Suppressor macrophage treated with lipopolysaccharide for 1 hour (primary cell): ENCODE data around the gene PLCB1.

Experiments used
- DNase-seq, 3 donors: peaks; one replicate each; pipeline ENCODE4 v3.0.0-alpha.2; 2020 to 2022

The PLCB1 gene

DNA sequence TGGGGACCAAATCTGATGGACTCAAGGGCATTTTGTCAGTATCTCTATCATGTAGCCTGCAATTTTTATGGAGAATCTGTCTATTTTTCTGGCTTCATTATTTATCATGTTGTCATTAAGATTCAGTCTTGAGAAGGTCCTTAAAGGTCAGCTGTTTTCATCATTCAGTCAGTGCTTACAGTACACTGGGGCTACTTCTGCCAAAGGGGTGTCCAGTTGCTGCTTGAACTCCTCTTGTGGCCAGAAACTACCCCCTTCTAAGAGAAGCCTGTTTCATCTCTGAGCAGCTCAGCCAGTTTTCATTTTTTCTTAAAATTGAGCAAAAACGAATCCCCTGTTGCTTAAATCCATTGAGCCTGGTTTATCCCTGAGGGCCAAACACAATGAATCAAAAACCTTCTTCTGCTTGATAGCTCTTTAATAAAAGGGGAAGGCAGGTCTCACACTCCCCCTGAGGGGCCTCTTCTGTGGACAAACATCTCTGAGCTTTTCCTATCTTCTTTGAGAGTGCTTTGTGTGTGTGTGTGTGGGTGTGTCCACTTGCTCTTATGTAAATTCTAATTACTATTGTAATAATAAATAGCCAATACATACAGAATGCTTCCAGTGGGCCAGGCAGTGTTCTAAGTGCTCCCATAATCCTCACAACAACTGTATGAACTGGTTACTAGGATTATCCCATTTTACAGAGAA lies 172.2 kb downstream of the PLCB1 start:
- no peak for DNase-seq

DNA sequence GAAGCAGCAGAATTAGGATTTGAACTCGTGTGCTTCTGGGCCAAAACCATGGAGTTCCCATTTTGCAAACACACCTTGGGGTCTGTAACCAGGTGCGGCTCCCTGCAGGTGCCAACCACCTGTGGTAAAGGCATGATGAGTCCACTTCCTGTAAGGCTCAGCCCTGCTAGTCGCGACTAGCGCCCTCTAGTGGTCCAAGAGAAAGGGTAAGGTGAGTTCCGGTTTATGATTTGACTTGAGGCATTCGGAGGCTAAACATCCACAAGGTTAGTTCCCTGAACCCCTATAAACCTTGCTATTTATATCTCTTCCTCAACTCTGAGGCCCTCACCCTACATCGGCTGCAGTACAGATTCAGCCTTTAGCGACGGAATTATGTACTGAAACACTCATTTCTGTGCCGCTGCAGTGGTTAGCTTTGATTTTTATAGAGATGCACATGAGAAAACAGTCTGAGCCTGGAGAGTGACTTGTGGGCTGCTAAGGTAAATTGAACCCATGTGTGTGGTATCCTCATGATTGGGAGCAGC lies 173.4 kb downstream of the PLCB1 start:
- peak; percentile 64 to 79 (median 76) for DNase-seq

DNA sequence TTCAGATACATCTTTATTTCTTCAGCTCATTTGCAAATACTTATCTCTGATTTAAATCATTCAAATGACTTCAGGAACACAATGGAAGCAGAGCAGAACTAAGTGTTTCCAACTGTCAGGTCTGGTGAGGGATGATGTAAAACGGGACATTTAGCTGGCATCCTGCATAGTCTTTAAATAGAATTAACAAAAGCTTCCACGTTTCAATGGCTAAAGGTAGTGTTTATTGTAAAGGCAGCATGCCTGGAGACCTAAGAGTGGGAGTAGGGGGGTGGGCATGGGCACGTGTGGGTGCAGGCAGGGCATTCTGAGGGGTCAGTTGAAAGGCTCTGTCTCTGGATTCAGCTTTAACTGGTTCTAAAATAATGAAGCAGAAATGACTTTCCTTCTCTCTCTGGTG lies 174.9 kb downstream of the PLCB1 start:
- DNase-seq = no peak

DNA sequence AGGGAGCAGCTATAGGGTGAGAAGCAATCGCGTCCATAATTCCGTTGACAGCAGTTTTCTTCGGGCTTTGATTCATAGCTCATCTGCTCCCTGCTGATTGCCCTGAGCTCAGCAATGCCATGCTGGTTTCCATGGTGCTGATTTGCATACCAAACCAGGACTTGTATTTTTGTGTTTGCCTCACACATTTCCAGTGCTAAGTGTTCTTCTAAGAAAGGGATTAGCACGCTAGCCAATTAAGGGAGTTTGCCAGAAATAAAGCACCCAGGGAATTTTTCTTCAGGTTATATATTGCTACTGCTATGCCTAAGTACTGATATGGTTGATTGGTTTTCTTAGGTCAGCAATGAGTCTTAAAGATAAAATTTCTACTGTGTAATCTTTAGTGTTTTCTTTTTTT lies 177.6 kb downstream of the PLCB1 start:
- DNase-seq = no peak

DNA sequence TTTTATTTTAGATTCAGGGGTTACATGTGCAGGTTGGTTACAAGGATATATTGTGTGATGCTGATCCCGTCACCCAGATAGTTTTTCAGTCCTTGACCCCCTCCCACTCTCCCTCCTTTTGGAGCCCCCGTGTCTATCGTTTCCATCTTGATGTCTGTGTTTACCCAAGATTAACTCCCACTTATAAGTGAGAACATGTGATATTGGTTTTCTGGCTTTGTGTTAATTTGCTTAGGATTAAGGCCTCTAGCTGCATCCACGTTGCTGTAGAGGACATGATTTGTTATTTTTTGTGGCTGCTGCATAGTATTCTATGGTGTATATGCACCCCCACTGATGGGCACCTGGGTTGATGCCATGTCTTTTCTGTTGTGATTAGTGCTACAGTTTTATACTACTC lies 178.6 kb downstream of the PLCB1 start:
- DNase-seq = no peak

- no peak for DNase-seq
Observed at GRCh38 chr20:8313073-8313472, 181.0 kb downstream of the PLCB1 start.

GRCh38 chr20:8315639-8316573 lies 183.8 kb downstream of the PLCB1 start:
- no peak for DNase-seq

GRCh38 chr20:8317448-8317847 lies 185.4 kb downstream of the PLCB1 start:
- no peak for DNase-seq

DNA sequence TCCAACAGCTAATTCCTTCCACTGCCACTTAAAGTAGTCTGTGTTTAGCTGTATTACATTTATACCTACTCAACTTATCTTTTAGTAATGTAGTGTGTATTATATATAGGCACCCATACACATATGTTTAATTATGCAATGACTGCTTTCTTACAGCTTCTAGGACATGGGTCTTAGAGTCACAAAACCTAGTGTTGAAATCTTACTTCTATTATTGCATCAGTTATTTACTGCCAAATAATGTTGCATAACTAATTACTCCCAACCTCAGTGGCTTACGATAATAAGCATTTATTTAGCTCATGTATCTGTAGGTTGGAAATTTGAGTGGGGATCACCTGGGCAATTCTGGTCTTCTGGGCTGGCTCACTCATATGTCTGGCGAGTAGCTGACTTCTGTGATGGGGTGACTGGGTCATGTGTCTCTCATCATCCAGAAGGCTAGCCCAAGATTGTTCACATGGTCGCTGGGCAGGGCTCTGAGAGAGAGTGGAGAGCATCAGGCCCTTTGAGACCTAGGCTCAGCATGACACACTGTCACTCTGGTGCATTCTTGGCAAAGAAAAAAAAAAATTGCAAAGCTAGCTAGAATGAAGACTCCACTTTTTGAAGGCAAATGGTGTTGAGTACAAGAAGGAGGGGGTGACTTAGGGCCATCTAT lies 187.0 kb downstream of the PLCB1 start:
- DNase-seq = peak in 2 of 3 donors; percentile 13 to 44

DNA sequence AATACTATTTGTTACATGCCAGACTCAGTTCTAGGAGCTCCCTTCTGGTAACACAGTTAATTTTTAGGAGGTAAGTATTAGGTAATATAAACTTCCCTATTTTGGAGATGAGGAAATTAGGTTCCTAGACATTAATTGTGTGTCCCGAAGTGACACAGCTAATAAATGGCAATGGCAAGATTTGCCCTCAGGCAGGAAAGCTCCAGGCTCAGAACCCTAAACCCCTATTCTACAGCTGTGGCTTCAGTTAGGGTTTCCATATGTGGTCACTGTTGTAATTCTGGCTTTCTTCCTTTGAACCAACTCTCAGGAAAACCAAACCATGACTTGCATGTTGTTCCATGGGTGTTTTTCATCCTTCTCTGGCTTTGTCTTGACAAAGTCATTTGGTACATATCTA lies 188.2 kb downstream of the PLCB1 start:
- peak; percentile 12 to 51 (median 48) for DNase-seq

DNA sequence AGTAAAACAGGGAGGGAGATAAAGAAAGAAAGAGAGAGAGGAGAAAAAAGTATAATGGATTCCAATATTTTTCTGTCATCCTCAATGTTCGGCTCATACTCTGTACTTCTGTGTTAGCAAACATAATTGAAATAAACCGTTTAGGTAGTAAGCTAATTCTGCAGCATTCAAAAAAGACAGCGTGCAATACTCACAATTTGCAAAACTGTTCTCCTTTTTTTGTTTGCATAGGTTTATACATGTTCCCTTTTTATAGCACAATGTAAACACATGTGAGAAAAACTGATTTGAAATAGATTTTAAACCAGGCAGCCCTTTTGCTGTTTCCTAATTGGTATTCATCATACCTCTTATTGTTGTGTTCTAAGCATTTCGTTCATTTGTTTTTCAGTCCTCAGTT lies 188.9 kb downstream of the PLCB1 start:
- no peak for DNase-seq

GRCh38 chr20:8322662-8323217 lies 190.7 kb downstream of the PLCB1 start:
- DNase-seq = peak in 1 of 3 donors; percentile 15

- no peak for DNase-seq
Observed at GRCh38 chr20:8326191-8326590, 194.1 kb downstream of the PLCB1 start.

DNA sequence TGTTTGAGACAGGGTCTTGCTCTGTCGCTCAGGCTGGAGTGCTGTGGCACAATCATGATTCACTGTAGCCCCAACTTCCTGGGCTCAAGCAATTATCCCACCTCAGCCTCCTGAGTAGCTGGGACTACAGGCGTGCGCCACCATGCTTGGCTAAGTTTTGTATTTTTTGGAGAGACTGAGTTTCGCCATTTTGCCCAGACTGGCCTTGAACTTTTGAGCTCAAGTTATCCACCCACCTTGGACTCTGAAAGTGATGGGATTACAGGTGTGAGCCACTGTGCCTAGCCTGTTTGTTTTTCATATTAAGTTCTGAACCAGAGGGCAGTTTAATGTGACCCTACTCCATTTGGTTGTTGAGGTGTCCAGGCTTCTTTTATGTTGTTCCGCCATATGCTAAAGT lies 194.8 kb downstream of the PLCB1 start:
- no peak for DNase-seq

DNA sequence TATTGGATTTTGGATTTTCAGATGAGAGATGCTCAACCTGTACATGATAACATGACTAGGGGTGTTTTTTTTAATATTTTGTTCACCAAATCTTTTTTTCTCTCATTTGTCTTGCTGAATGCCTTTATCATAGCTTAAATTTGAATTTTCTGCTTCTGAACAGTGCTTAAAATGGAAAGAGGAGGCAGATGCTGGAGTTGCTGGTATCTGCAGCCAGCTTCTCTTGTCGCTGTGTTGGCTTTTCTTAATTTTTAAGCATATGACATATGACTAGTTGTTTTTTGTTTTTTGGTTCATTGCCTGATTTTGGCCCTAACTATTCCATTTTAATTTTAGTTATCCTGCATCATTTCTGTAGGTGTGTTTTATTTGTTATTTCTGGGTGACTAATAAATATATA lies 196.1 kb downstream of the PLCB1 start:
- DNase-seq = no peak

DNA sequence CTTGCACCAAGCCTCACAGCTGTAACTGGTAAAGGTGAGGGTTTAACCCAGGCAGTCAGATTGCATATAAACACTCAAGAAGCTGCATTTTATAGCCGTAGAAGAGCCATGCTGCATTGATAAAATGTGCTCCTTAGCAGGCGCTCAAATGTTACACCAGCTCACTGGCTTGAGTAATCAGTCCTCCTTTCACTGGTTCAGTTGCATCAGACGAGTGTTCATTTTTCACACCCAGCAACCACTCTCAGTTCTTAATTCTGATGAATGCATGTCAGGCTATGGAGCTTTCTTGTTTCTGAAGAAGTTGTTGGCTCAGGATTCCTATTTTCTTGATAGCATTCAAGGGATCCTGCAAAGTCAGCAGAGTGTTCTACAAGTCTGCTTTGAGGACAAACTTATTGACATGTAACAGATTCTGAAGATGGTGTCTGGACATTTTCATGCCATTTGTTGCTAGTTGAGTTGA lies 198.3 kb downstream of the PLCB1 start:
- peak; percentile 36 to 57 (median 46) for DNase-seq

DNA sequence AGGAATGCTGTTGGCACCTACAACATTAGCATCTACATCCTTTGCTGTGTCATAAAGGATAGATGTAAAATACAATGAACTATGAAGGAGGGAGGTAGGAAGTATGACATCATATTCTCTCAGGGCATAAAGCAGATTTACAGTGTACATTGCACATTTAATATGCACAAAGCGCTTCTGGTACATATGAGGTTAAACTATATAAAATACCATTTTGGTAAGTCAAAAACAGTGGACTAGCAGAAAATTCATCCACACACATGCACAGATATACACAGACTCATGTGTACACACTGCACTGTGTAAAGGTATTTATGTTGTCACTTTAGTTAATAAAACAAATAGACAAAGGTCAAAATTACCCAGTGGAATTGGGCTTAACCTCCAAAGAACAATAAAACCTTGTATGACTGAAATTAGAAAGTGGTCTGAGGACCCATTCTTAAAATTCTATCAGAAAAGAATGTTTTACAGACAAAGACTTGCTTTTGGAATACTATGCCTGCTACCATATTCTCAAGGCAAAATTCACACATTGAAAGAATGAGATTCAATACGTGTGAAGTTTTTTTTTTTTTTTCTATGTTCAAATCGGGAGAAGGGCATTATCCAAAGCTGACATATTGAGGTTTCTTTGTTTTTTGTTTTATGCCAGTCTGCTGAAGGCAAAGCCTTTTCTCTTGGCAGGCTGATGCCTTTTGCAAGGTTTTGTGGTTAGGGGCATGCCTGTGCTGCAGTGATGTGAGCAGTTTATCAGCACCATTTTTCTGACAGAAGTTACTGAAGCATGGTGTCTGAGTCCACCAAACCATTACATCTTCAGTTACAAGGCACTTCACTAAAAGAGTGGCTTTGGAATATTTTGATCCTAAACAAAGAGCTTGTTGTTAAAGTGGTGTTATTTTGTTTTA lies 199.0 kb downstream of the PLCB1 start:
- no peak for DNase-seq

GRCh38 chr20:8331740-8332412 lies 199.8 kb downstream of the PLCB1 start:
- peak; percentile 57 to 64 (median 60) for DNase-seq

- no peak for DNase-seq
Observed at GRCh38 chr20:8334641-8335040, 202.6 kb downstream of the PLCB1 start.

DNA sequence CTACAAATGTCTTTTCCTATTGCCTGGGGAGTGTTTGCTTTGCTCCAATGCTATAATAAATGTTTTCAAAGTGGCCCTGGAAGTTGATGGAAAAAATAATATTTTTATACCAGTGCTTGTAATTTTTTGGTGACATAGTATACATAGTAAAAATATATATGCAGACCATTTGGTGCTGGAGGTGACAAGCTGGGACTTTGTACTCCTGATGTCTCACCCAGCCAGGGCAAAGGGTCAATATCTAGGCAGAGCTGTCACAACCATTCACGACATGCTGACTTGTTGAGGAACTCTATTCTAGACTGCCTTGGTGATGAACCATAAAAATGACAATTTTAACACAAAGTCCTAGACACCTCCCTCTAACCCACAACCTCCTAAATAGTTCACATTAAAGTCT lies 203.0 kb downstream of the PLCB1 start:
- no peak for DNase-seq
